ENCODE results near the gene MFSD8. TPM values are rescaled to one million over a fixed set of nuclear protein-coding genes. Genes with fewer than 3 reads are reported as not detected.
"Not testable (repeated sequence)": the region's sequence is repeated elsewhere in the genome, so short reads cannot be mapped to it uniquely, and the experiment has no call there.

Gene MFSD8
- total RNA-seq, 2 donors from 2014 or later = 12.6 to 21.0 TPM

- not testable (repeated sequence) for H3K4me1 ChIP-seq (replicated peaks)
Observed at GRCh38 chr4:127963633-127964398, 1.2 kb downstream of the MFSD8 start.

GRCh38 chr4:127959794-127960193 is 5.2 kb downstream of the MFSD8 start:
- Histone ChIP-seq H3K36me3 (no peaks in the 10 kb centered on the region), H3K4me3 (no peak overlapping the region), H3K4me1 (replicated peaks) (no peaks in the 10 kb centered on the region), H3K27ac (no peak overlapping the region), H3K9me3 (no peaks in the 10 kb centered on the region), H3K27me3 (replicated peaks; ENCODE audit: insufficient read depth) (no peaks in the 10 kb centered on the region)
- 58% methylated on average over 1 of the region's 1 CpG for WGBS
- intact Hi-C loops (cut with DNase I) = loop anchor here (10.0 kb wide), 1 partner anchor 175 kb away; the partner anchor contains the start of gene HSPA4L
- no peak for TF ChIP-seq POLR2AphosphoS5 (IDR thresholded peaks at IDR 0.05)
- no peak for TF ChIP-seq CTCF (IDR thresholded peaks at IDR 0.05)
- TF ChIP-seq POLR2A (IDR thresholded peaks at IDR 0.05) = no peak
- DNase-seq (ENCODE audit: low spot score) = no peak

More at GRCh38 chr4:127963633-127964398, 1.2 kb downstream of the MFSD8 start:
- peak overlapping the region; percentile 90 to 91 for H3K27ac ChIP-seq
- H3K36me3 ChIP-seq; H3K9me3 ChIP-seq; DNase-seq (ENCODE audit: low spot score); H3K27me3 ChIP-seq (replicated peaks; ENCODE audit: insufficient read depth): not testable (repeated sequence)
- H3K4me3 ChIP-seq = peak overlapping the region; percentile 72 to 82
- intact Hi-C loops (cut with DNase I) = loop anchor here (2.0 to 10.0 kb wide), 2 partner anchors 97 to 179 kb away; partner anchors contain the start of genes HSPA4L and LARP1B
- 51% methylated on average over 32 of the region's 35 CpGs for WGBS

- Histone ChIP-seq H3K36me3 (no peaks in the 10 kb centered on the region), H3K27me3 (replicated peaks; ENCODE audit: insufficient read depth) (no peaks in the 10 kb centered on the region), H3K27ac (no peak overlapping the region), H3K9me3 (no peaks in the 10 kb centered on the region), H3K4me3 (no peak overlapping the region), H3K4me1 (replicated peaks) (no peaks in the 10 kb centered on the region)
- intact Hi-C loops (cut with DNase I) = no loop called here
- WGBS = 95% methylated on average over 2 of the region's 2 CpGs
- TF ChIP-seq POLR2AphosphoS5 (IDR thresholded peaks at IDR 0.05) = no peak
- TF ChIP-seq CTCF (IDR thresholded peaks at IDR 0.05) = no peak
- no peak for DNase-seq (ENCODE audit: low spot score)
Observed at GRCh38 chr4:127957105-127957504, 7.9 kb downstream of the MFSD8 start.

- Histone ChIP-seq H3K27ac (no peak overlapping the region), H3K9me3 (no peaks in the 10 kb centered on the region), H3K36me3 (no peaks in the 10 kb centered on the region), H3K27me3 (replicated peaks; ENCODE audit: insufficient read depth) (no peaks in the 10 kb centered on the region), H3K4me1 (replicated peaks) (no peaks in the 10 kb centered on the region), H3K4me3 (no peak overlapping the region)
- intact Hi-C loops (cut with DNase I) = no loop called here
- no peak for DNase-seq (ENCODE audit: low spot score)
- 98% methylated on average over 1 of the region's 1 CpG for WGBS
- TF ChIP-seq POLR2AphosphoS5 (IDR thresholded peaks at IDR 0.05) = no peak
- TF ChIP-seq CTCF (IDR thresholded peaks at IDR 0.05) = no peak
- no peak for TF ChIP-seq POLR2A (IDR thresholded peaks at IDR 0.05)
Observed at GRCh38 chr4:127936974-127937373, 28.0 kb downstream of the MFSD8 start.

GRCh38 chr4:127931836-127932235 is 33.1 kb downstream of the MFSD8 start:
- H3K27ac ChIP-seq; intact Hi-C loops (cut with DNase I): not testable (repeated sequence)
- 94% methylated on average over 6 of the region's 6 CpGs for WGBS

GRCh38 chr4:127930175-127930574 is 34.8 kb downstream of the MFSD8 start:
- Histone ChIP-seq H3K27ac (no peak overlapping the region), H3K4me1 (replicated peaks) (no peaks in the 10 kb centered on the region), H3K9me3 (no peaks in the 10 kb centered on the region), H3K36me3 (peaks cover 0 to 4% of the 10 kb centered on the region in 2 donors), H3K27me3 (replicated peaks; ENCODE audit: insufficient read depth) (no peaks in the 10 kb centered on the region), H3K4me3 (no peak overlapping the region)
- DNase-seq (ENCODE audit: low spot score) = no peak
- no peak for TF ChIP-seq POLR2A (IDR thresholded peaks at IDR 0.05)
- no peak for TF ChIP-seq CTCF (IDR thresholded peaks at IDR 0.05)
- no peak for TF ChIP-seq POLR2AphosphoS5 (IDR thresholded peaks at IDR 0.05)
- intact Hi-C loops (cut with DNase I) = no loop called here
- WGBS = 92% methylated on average over 1 of the region's 1 CpG

More at GRCh38 chr4:127931836-127932235, 33.1 kb downstream of the MFSD8 start:
- H3K4me3 ChIP-seq; H3K4me1 ChIP-seq (replicated peaks); H3K27me3 ChIP-seq (replicated peaks; ENCODE audit: insufficient read depth); DNase-seq (ENCODE audit: low spot score); H3K9me3 ChIP-seq; H3K36me3 ChIP-seq: not testable (repeated sequence)

- intact Hi-C loops (cut with DNase I); DNase-seq (ENCODE audit: low spot score); H3K4me1 ChIP-seq (replicated peaks); H3K4me3 ChIP-seq; H3K27me3 ChIP-seq (replicated peaks; ENCODE audit: insufficient read depth); H3K9me3 ChIP-seq; H3K36me3 ChIP-seq; H3K27ac ChIP-seq: not testable (repeated sequence)
- WGBS = 96% methylated on average over 2 of the region's 2 CpGs
Observed at GRCh38 chr4:127925720-127926119, 39.3 kb downstream of the MFSD8 start.

Measured in prostate gland (tissue), 2 donors.